H1 (cell line): ENCODE results near the gene DOK3. TPM values are rescaled to one million over a fixed set of nuclear protein-coding genes. Genes with fewer than 3 reads are reported as not detected.
A peak's percentile ranks its signal among the peaks of the same experiment; 100 is the strongest.

Experiments used
- ATF2 ChIP-seq: IDR thresholded peaks from 2 replicates; pipeline ENCODE4 v1.6.1; 2012; ENCODE audit warnings: low read length, inconsistent platforms
- BACH1 ChIP-seq: IDR thresholded peaks from 2 replicates; pipeline ENCODE4 v1.6.1; 2012; ENCODE audit warnings: low read length, improper control_type of control experiment
- BCL11A ChIP-seq, 2 experiments: IDR thresholded peaks; one replicate each; pipeline ENCODE4 v1.6.1; 2011; ENCODE audit warnings: low read depth in 2 of 2, low read length in 2 of 2, mild to moderate bottlenecking in 2 of 2
- CHD2 ChIP-seq: IDR thresholded peaks from 2 replicates; pipeline ENCODE4 v1.6.1; 2012; ENCODE audit warnings: low read length, improper control_type of control experiment
- E2F6 ChIP-seq: IDR thresholded peaks from 2 replicates; pipeline ENCODE4 v1.6.1; 2012; ENCODE audit warnings: inconsistent platforms
- EGR1 ChIP-seq: IDR thresholded peaks from 2 replicates; pipeline ENCODE4 v1.6.1; 2011; ENCODE audit warnings: low read depth, low read length, borderline replicate concordance
- FOSL1 ChIP-seq: IDR thresholded peaks from 2 replicates; pipeline ENCODE4 v1.6.1; 2011; ENCODE audit warnings: mild to moderate bottlenecking, low read depth, low read length, moderate library complexity; ENCODE audit not compliant: insufficient read depth
- KDM4A ChIP-seq: IDR thresholded peaks from one replicate; pipeline ENCODE4 v1.7.1; 2012; ENCODE audit warnings: low read depth, mild to moderate bottlenecking, moderate library complexity, low read length, inconsistent platforms; ENCODE audit not compliant: severe bottlenecking
- POLR2A ChIP-seq, 2 experiments: IDR thresholded peaks; 1 replicate in 1 of 2; 2 replicates in 1 of 2; pipeline ENCODE4 v1.6.1; 2011; ENCODE audit warnings: low read depth in 2 of 2, low read length in 2 of 2, mild to moderate bottlenecking in 2 of 2; ENCODE audit errors: control extremely low read depth in 1 of 2
- RFX5 ChIP-seq: IDR thresholded peaks from 2 replicates; pipeline ENCODE4 v1.6.1; 2011; ENCODE audit warnings: low read depth, low read length, improper control_type of control experiment, borderline replicate concordance
- RNF2 ChIP-seq: fragments of 200-900, 300-1000 bp; sonication (generic); IDR thresholded peaks from 2 replicates; pipeline ENCODE4 v1.7.1; 2016; ENCODE audit warnings: borderline replicate concordance, low read depth, mild to moderate bottlenecking, antibody characterized with exemption, low read length; ENCODE audit not compliant: poor library complexity, severe bottlenecking; ENCODE audit errors: missing control alignments
- SAP30 ChIP-seq: fragments of 300-600 bp; sonication (generic); IDR thresholded peaks from 2 replicates; pipeline ENCODE4 v1.7.1; 2012; ENCODE audit warnings: low read length, moderate library complexity, mild to moderate bottlenecking, inconsistent platforms; ENCODE audit not compliant: insufficient read depth, insufficient replicate concordance
- SIRT6 ChIP-seq: IDR thresholded peaks from one replicate; pipeline ENCODE4 v1.7.1; 2012; ENCODE audit warnings: low read length, inconsistent platforms
- SIX5 ChIP-seq: IDR thresholded peaks from 2 replicates; pipeline ENCODE4 v1.6.1; 2011; ENCODE audit warnings: mild to moderate bottlenecking, low read depth, low read length
- TAF1 ChIP-seq: IDR thresholded peaks from 2 replicates; pipeline ENCODE4 v1.6.1; 2011; ENCODE audit warnings: mild to moderate bottlenecking, low read depth, low read length
- TAF7 ChIP-seq: optimal IDR thresholded peaks from 2 replicates; pipeline ENCODE3; 2011; ENCODE audit warnings: low read depth, mild to moderate bottlenecking, inconsistent platforms, low read length, moderate library complexity, borderline replicate concordance
- ZNF274 ChIP-seq: IDR thresholded peaks from 2 replicates; pipeline ENCODE4 v1.7.0; 2012; ENCODE audit warnings: low read length, borderline replicate concordance; ENCODE audit errors: extremely low read depth
- polyA plus RNA-seq, 7 experiments: library from polyadenylated mRNA; depleted of rRNA in 3 of 7; stranded (reverse) in 5 of 7; unstranded in 2 of 7; fragments of >200 nt in 5 of 7; fragments of 200-250 nt in 2 of 7; gene quantifications; 1 replicate in 5 of 7; 2 replicates in 1 of 7; 4 replicates in 1 of 7; pipeline versions ENCODE4 v1.2.1 to v1.2.3, GENCODE V29; 2011 to 2013; ENCODE audit warnings: missing spikeins in 2 of 7, mixed read lengths in 2 of 7
- total RNA-seq: library from RNA; stranded (reverse); fragmentation: NEBNext Ultra II Directional; extraction: Animal tissue kit (Norgen Biotek cat#: 25700); gene quantifications from 2 replicates; pipeline ENCODE4 v1.2.1, GENCODE V29; 2021
- TF ChIP-seq, protein P1 (sequence below): IDR thresholded peaks from 2 replicates; pipeline ENCODE4 v1.6.1; 2011; ENCODE audit warnings: low read length, improper control_type of control experiment

The DOK3 gene
- total and polyA plus RNA-seq, 2 of the 8 experiments (the other 6 are each of a cell fraction or from before 2014, with no cell fraction given) = 4.2 to 6.4 TPM

GRCh38 chr5:177472460-177473442 is 36.9 kb downstream of the DOK3 start (continued):
- TF ChIP-seq POLR2A (IDR thresholded peaks at IDR 0.05; ENCODE audit: control extremely low read depth in 1 of 2, low read depth in 2 of 2, low read length in 2 of 2) (peak in 1 of 2 experiments; percentile 67; a peak in 1 of 3 replicates), E2F6 (no peak), EGR1 (no peak), BACH1 (no peak), SAP30 (peak; percentile 47), TAF7 (no peak), TAF1 (no peak; the same call in none of the 2 replicates), FOSL1 (no peak), SIX5 (no peak), RFX5 (no peak), CHD2 (no peak; the same call in 1 of the 2 replicates), RNF2 (no peak), ATF2 (no peak), BCL11A (IDR thresholded peaks at IDR 0.05; ENCODE audit: low read depth in 2 of 2, low read length in 2 of 2) (no peak), SIRT6 (no peak), KDM4A (no peak), ZNF274 (no peak)
- TF ChIP-seq, protein P1, sequence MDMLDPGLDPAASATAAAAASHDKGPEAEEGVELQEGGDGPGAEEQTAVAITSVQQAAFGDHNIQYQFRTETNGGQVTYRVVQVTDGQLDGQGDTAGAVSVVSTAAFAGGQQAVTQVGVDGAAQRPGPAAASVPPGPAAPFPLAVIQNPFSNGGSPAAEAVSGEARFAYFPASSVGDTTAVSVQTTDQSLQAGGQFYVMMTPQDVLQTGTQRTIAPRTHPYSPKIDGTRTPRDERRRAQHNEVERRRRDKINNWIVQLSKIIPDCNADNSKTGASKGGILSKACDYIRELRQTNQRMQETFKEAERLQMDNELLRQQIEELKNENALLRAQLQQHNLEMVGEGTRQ = no peak
